Endothelial cell of umbilical vein (primary cell): ENCODE results near the gene B9D1. TPM values are rescaled to one million over a fixed set of nuclear protein-coding genes. Genes with fewer than 3 reads are reported as not detected.

Experiments
- BruUV-seq: library from RNA; stranded (reverse); fragments of 400-500 nt; replicated peaks from 2 replicates; lab custom pipeline; 2021; lab: Mats Ljungman, UMichigan
- CTCF ChIA-PET: fragments of 300-600, 350-600 bp; sonication (Branson Sonifier 250); formaldehyde crosslinking; loops from one replicate; lab custom pipeline; 2021; ENCODE audit warnings: antibody characterized with exemption, inconsistent platforms; lab: Charles Lee
- POLR2A ChIA-PET: fragments of 300-600, 350-600 bp; sonication (Branson Sonifier 250); formaldehyde crosslinking; loops from one replicate; lab custom pipeline; 2021; ENCODE audit warnings: antibody characterized with exemption, inconsistent platforms; lab: Charles Lee
- DNase-seq: peaks from one replicate; pipeline ENCODE4 v3.0.0-alpha.2; 2011; ENCODE audit warnings: low read depth, low spot score
- FAIRE-seq: peaks from 2 replicates; lab custom pipeline; 2011; peaks lifted over from hg19 to GRCh38; lab: Jason Lieb, UNC
- H2AFZ ChIP-seq: 2 replicates; pipeline ENCODE4 v1.6.0; 2012; ENCODE audit warnings: low read depth, low read length, control low read depth, inconsistent platforms
- H3K27ac ChIP-seq: 2 replicates; pipeline ENCODE4 v1.5.1; 2011; ENCODE audit warnings: low read depth, mild to moderate bottlenecking, control low read depth, low read length, moderate library complexity; ENCODE audit not compliant: insufficient read depth
- H3K27me3 ChIP-seq, 2 experiments: 2 replicates each; pipeline versions ENCODE4 v1.6.0 to v1.6.1; 2011; ENCODE audit warnings: low read length in 2 of 2, mixed read lengths in 1 of 2; ENCODE audit not compliant: control insufficient read depth in 2 of 2, insufficient read depth in 2 of 2
- H3K36me3 ChIP-seq, 2 experiments: 2 replicates in 1 of 2; 3 replicates in 1 of 2; pipeline ENCODE4 v1.5.1; 2011; ENCODE audit warnings: low read length in 2 of 2, mild to moderate bottlenecking in 1 of 2, moderate library complexity in 1 of 2; ENCODE audit not compliant: control insufficient read depth in 2 of 2, insufficient read depth in 2 of 2; ENCODE audit errors: extremely low read depth in 1 of 2
- H3K4me1 ChIP-seq: 3 replicates; pipeline ENCODE4 v1.5.1; 2011; ENCODE audit warnings: mild to moderate bottlenecking, low read length; ENCODE audit not compliant: control insufficient read depth, insufficient read depth; ENCODE audit errors: extremely low read depth
- H3K4me2 ChIP-seq: 2 replicates; pipeline ENCODE4 v1.6.1; 2011; ENCODE audit warnings: low read length, control low read depth, mixed read lengths; ENCODE audit not compliant: insufficient read depth
- H3K4me3 ChIP-seq, 3 experiments: fragments of 200-600 bp in 1 of 3; sonication (generic), shearing (Covaris generic) in 1 of 3; replicated peaks in 1 of 3; 2 replicates each; pipeline ENCODE4 v1.5.1; 2011 to 2016; ENCODE audit warnings: control low read depth in 3 of 3, low read length in 3 of 3, mild to moderate bottlenecking in 2 of 3, inconsistent platforms in 1 of 3, low read depth in 1 of 3, moderate library complexity in 1 of 3; ENCODE audit not compliant: insufficient read depth in 1 of 3
- H3K79me2 ChIP-seq: 2 replicates; pipeline ENCODE4 v1.6.0; 2012; ENCODE audit warnings: low read length, inconsistent platforms; ENCODE audit not compliant: control insufficient read depth, insufficient read depth
- H3K9ac ChIP-seq: replicated peaks from 2 replicates; pipeline ENCODE3; 2011; ENCODE audit warnings: low read length, control low read depth; ENCODE audit not compliant: insufficient read depth; ENCODE audit errors: extremely low read depth
- H3K9me1 ChIP-seq: replicated peaks from 3 replicates; pipeline ENCODE4 v1.6.0; 2011; ENCODE audit warnings: mild to moderate bottlenecking, low read length; ENCODE audit not compliant: control insufficient read depth, insufficient read depth; ENCODE audit errors: extremely low read depth
- H3K9me3 ChIP-seq: replicated peaks from 2 replicates; pipeline ENCODE4 v1.5.1; 2012; ENCODE audit warnings: low read length, inconsistent platforms; ENCODE audit not compliant: control insufficient read depth, insufficient read depth
- H4K20me1 ChIP-seq: replicated peaks from 2 replicates; pipeline ENCODE3; 2011; ENCODE audit warnings: mild to moderate bottlenecking, low read length; ENCODE audit not compliant: control insufficient read depth, insufficient read depth; ENCODE audit errors: extremely low read depth
- CTCF ChIP-seq, 2 donors: IDR thresholded peaks; 1 replicate in 1 of 2; 2 replicates in 1 of 2; pipeline ENCODE4 v1.5.1; 2011; ENCODE audit warnings: low read length in 2 of 2, mild to moderate bottlenecking in 2 of 2, moderate library complexity in 2 of 2, control low read depth in 1 of 2, inconsistent platforms in 1 of 2, low read depth in 1 of 2; ENCODE audit not compliant: insufficient read depth in 1 of 2; ENCODE audit errors: extremely low read depth in 1 of 2
- EZH2 ChIP-seq: IDR thresholded peaks from 2 replicates; pipeline ENCODE4 v1.6.1; 2012; ENCODE audit warnings: borderline replicate concordance, low read depth, mild to moderate bottlenecking, moderate library complexity, low read length, inconsistent platforms; ENCODE audit not compliant: severe bottlenecking
- FOS ChIP-seq: IDR thresholded peaks from 2 replicates; pipeline ENCODE4 v1.6.1; 2011; ENCODE audit warnings: mild to moderate bottlenecking, low read length, moderate library complexity, borderline replicate concordance; ENCODE audit not compliant: insufficient read depth
- MYC ChIP-seq: IDR thresholded peaks from one replicate; pipeline ENCODE4 v1.6.1; 2011; ENCODE audit warnings: mild to moderate bottlenecking, low read depth, low read length
- POLR2A ChIP-seq: IDR thresholded peaks from 2 replicates; pipeline ENCODE4 v1.6.1; 2012; ENCODE audit warnings: low read depth, mild to moderate bottlenecking, control low read depth, low read length
- dilution Hi-C: fragments of 300-500 bp; cut with MboI; formaldehyde crosslinking; loops from one replicate; pipeline ENCODE4 v1.15.0; 2019; ENCODE audit warnings: low sequenced_read_pairs; ENCODE audit not compliant: extremely low pct_ligation_motif_present
- intact Hi-C: fragments of 100-400 bp; cut with micrococcal nuclease; formaldehyde crosslinking; loops from one replicate; pipeline ENCODE4 v1.10.0; 2022
- polyA plus RNA-seq, 4 experiments: library from polyadenylated mRNA; depleted of rRNA in 3 of 4; stranded (reverse) in 3 of 4; unstranded in 1 of 4; fragments of >200 nt; gene quantifications; 2 replicates each; pipeline versions ENCODE4 v1.2.1 to v1.2.3, GENCODE V29; 2011 to 2012; ENCODE audit warnings: missing spikeins in 1 of 4
- total RNA-seq: library from RNA; stranded (reverse); gene quantifications from 2 replicates; pipeline ENCODE4 v1.2.3, GENCODE V29; 2021

The B9D1 gene
- total and polyA plus RNA-seq, 2 donors (not counting 3 experiments of a cell fraction or from before 2014, with no cell fraction given), result 20.5 to 55.8 TPM

GRCh38 chr17:19383681-19384470 is 21.4 kb upstream of the B9D1 start:
- Histone ChIP-seq H3K27ac (no peak overlapping the region), H3K4me2 (no peak overlapping the region), H3K4me3 (no peak overlapping the region), H3K9ac (no peak overlapping the region), H3K79me2 (peaks cover 13% of the 10 kb centered on the region), H3K4me1 (peaks cover 7% of the 10 kb centered on the region), H2AFZ (no peak overlapping the region), H4K20me1 (no peaks in the 10 kb centered on the region), H3K9me1 (no peaks in the 10 kb centered on the region), H3K36me3 (peaks cover 13 to 32% of the 10 kb centered on the region in 2 experiments), H3K9me3 (no peaks in the 10 kb centered on the region), H3K27me3 (no peaks in the 10 kb centered on the region)
- dilution Hi-C loops (no loop called here), intact Hi-C loops (no loop called here)
- ChIA-PET POLR2A (no interaction called here), CTCF (no interaction called here)
- TF ChIP-seq MYC, result no peak
- no peak for TF ChIP-seq EZH2
- TF ChIP-seq POLR2A, result no peak
- TF ChIP-seq FOS, result no peak
- BruUV-seq, result no TSS peak
- no peak for DNase-seq
- no peak for FAIRE-seq

GRCh38 chr17:19382531-19383444 is 20.3 kb upstream of the B9D1 start:
- Histone ChIP-seq H2AFZ (no peak overlapping the region), H3K4me3 (no peak overlapping the region), H3K27ac (no peak overlapping the region), H3K9ac (no peak overlapping the region), H3K9me3 (no peaks in the 10 kb centered on the region), H3K4me1 (peaks cover 7% of the 10 kb centered on the region), H3K4me2 (no peak overlapping the region), H3K9me1 (no peaks in the 10 kb centered on the region), H3K27me3 (no peaks in the 10 kb centered on the region), H3K36me3 (peaks cover 13 to 32% of the 10 kb centered on the region in 2 experiments), H4K20me1 (no peaks in the 10 kb centered on the region), H3K79me2 (peaks cover 15% of the 10 kb centered on the region)
- dilution Hi-C loops, result no loop called here
- CTCF ChIA-PET, result no interaction called here
- no peak for FAIRE-seq
- intact Hi-C loops, result no loop called here
- no peak for TF ChIP-seq MYC
- no peak for TF ChIP-seq CTCF (IDR thresholded peaks at IDR 0.05; ENCODE audit: extremely low read depth in 1 of 2, insufficient read depth in 1 of 2, low read depth in 1 of 2, low read length in 2 of 2)
- no peak for TF ChIP-seq EZH2
- DNase-seq, result no peak
- POLR2A ChIA-PET, result no interaction called here
- no TSS peak for BruUV-seq
